K562 (cell line): ENCODE measurements around the gene FAM131C. TPM values are rescaled to one million over a fixed set of nuclear protein-coding genes. Genes with fewer than 3 reads are reported as not detected.

Source experiments
- ATAC-seq: fragments of 200-7000 bp; cut with Tn5 transposase; 3 replicates; pipeline ENCODE4 v1.9.1; 2020; ENCODE audit warnings: moderate library complexity
- BruUV-seq: library from RNA; stranded (reverse); fragments of 400-500 nt; replicated peaks from 2 replicates; lab custom pipeline; 2021; lab: Mats Ljungman, UMichigan
- CTCF ChIA-PET: fragments of 300-600 bp; formaldehyde crosslinking; extraction: SDS; loops from one replicate; lab custom pipeline; 2021; ENCODE audit warnings: low intra/inter-chr PET ratio; lab: Yijun Ruan, JAX
- POLR2A ChIA-PET: fragments of 300-600, 350-650 bp; sonication (Branson Sonifier 250); formaldehyde crosslinking; extraction: SDS; loops from one replicate; lab custom pipeline; 2021; ENCODE audit warnings: antibody characterized with exemption, inconsistent platforms; lab: Yijun Ruan, JAX
- DNase-seq, 4 experiments: peaks; one replicate each; pipeline versions ENCODE4 v3.0.0 to v3.0.0-alpha.2; 2011 to 2018; ENCODE audit warnings: low spot score in 3 of 4, mixed read lengths in 3 of 4; ENCODE audit errors: extremely low read depth in 1 of 4
- FAIRE-seq: peaks from 2 replicates; lab custom pipeline; 2011; peaks lifted over from hg19 to GRCh38; lab: Jason Lieb, UNC
- H2AFZ ChIP-seq: 2 replicates; pipeline ENCODE4 v1.6.0; 2011; ENCODE audit warnings: low read depth, low read length, control low read depth, inconsistent platforms
- H3K27ac ChIP-seq: fragments of 200-600 bp; 3 replicates; pipeline ENCODE4 v1.8.0; 2011; ENCODE audit warnings: low read depth, mild to moderate bottlenecking, control low read depth, inconsistent platforms, low read length, moderate library complexity, mixed read lengths; ENCODE audit errors: extremely low read depth
- H3K27me3 ChIP-seq, 2 experiments: fragments of 300-600 bp in 1 of 2; 2 replicates in 1 of 2; 3 replicates in 1 of 2; pipeline versions ENCODE4 v1.6.0 to v1.8.0; 2011; ENCODE audit warnings: inconsistent platforms in 2 of 2, low read length in 2 of 2, mild to moderate bottlenecking in 1 of 2, mixed read lengths in 1 of 2, moderate library complexity in 1 of 2; ENCODE audit not compliant: control insufficient read depth in 2 of 2, insufficient read depth in 2 of 2
- H3K36me3 ChIP-seq: fragments of 300-600 bp; 3 replicates; pipeline ENCODE4 v1.8.0; 2011; ENCODE audit warnings: mild to moderate bottlenecking, low read length, inconsistent platforms; ENCODE audit not compliant: control insufficient read depth, insufficient read depth
- H3K4me1 ChIP-seq, 2 experiments: fragments of 200-600 bp in 1 of 2; replicated peaks in 1 of 2; 2 replicates in 1 of 2; 3 replicates in 1 of 2; pipeline versions ENCODE4 v1.5.1 to v1.8.0; 2011; ENCODE audit warnings: inconsistent platforms in 2 of 2, low read length in 2 of 2, mild to moderate bottlenecking in 1 of 2, mixed read lengths in 1 of 2, moderate library complexity in 1 of 2; ENCODE audit not compliant: control insufficient read depth in 2 of 2, insufficient read depth in 2 of 2
- H3K4me2 ChIP-seq: 2 replicates; pipeline ENCODE4 v1.6.1; 2011; ENCODE audit warnings: low read length, control low read depth, inconsistent platforms, mixed read lengths; ENCODE audit not compliant: insufficient read depth
- H3K4me3 ChIP-seq: fragments of 200-600 bp; sonication (generic), shearing (Covaris generic); 2 replicates; pipeline ENCODE4 v1.5.1; 2016; ENCODE audit warnings: control low read depth, inconsistent platforms
- H3K79me2 ChIP-seq: fragments of 200-600 bp; 3 replicates; pipeline ENCODE4 v1.8.0; 2011; ENCODE audit warnings: low read length, inconsistent platforms; ENCODE audit not compliant: control insufficient read depth, insufficient read depth
- H3K9ac ChIP-seq, 2 experiments: 2 replicates each; pipeline versions ENCODE4 v1.6.0 to v1.6.1; 2011; ENCODE audit warnings: low read depth in 2 of 2, low read length in 2 of 2, control low read depth in 1 of 2, inconsistent platforms in 1 of 2, mild to moderate bottlenecking in 1 of 2, mixed read lengths in 1 of 2; ENCODE audit not compliant: insufficient read depth in 1 of 2
- H3K9me1 ChIP-seq: one replicate; pipeline ENCODE4 v1.6.0; 2011; ENCODE audit warnings: inconsistent platforms, mild to moderate bottlenecking, low read length, moderate library complexity; ENCODE audit not compliant: control insufficient read depth, insufficient read depth
- H3K9me3 ChIP-seq: replicated peaks from 2 replicates; pipeline ENCODE4 v1.5.1; 2011; ENCODE audit warnings: low read depth, low read length, inconsistent platforms; ENCODE audit not compliant: control insufficient read depth, insufficient read depth
- H4K20me1 ChIP-seq: replicated peaks from 2 replicates; pipeline ENCODE4 v1.6.1; 2011; ENCODE audit warnings: low read length, inconsistent platforms, mixed read lengths; ENCODE audit not compliant: control insufficient read depth, insufficient read depth
- CREB3L1 ChIP-seq: fragments of 450-650 bp; IDR thresholded peaks from 2 replicates; pipeline ENCODE4 v1.6.1; 2014; ENCODE audit warnings: low read depth, mild to moderate bottlenecking, moderate library complexity, borderline replicate concordance
- HNRNPL ChIP-seq: fragments of 200-400 bp; formaldehyde crosslinking; IDR thresholded peaks from 2 replicates; pipeline ENCODE4 v1.6.1; 2017; ENCODE audit warnings: low read depth, mild to moderate bottlenecking, low read length
- KDM5B ChIP-seq: fragments of 200-600 bp; sonication (generic); IDR thresholded peaks from 2 replicates; pipeline ENCODE4 v1.6.1; 2012; ENCODE audit warnings: low read depth, mild to moderate bottlenecking, moderate library complexity, low read length, control low read depth, inconsistent platforms; ENCODE audit not compliant: insufficient replicate concordance
- PCBP1 ChIP-seq: fragments of 200-400 bp; formaldehyde crosslinking; IDR thresholded peaks from 2 replicates; pipeline ENCODE4 v1.6.1; 2018; ENCODE audit warnings: mild to moderate bottlenecking, low read depth, low read length; ENCODE audit not compliant: poor library complexity, severe bottlenecking
- RBM25 ChIP-seq: fragments of 200-400 bp; formaldehyde crosslinking; IDR thresholded peaks from 2 replicates; pipeline ENCODE4 v1.6.1; 2018; ENCODE audit warnings: low read length, low read depth, moderate library complexity; ENCODE audit not compliant: severe bottlenecking
- WGBS: fragments of 100-300 bp; shearing (Covaris generic); methylation state at CpG from one replicate; pipeline ENCODE4 v1.1.6; 2016; ENCODE audit warnings: low coverage, mixed read lengths; ENCODE audit not compliant: insufficient coverage; ENCODE audit errors: missing lambda C conversion rate; 5-methylcytosine and 5-hydroxymethylcytosine counted together
- in situ Hi-C: fragments of 300-500 bp; cut with MboI; formaldehyde crosslinking; loops from 4 replicates; pipeline ENCODE4 v1.15.0; 2018; ENCODE audit warnings: inconsistent platforms, mixed read lengths
- intact Hi-C: fragments of 100-400 bp; cut with micrococcal nuclease; formaldehyde crosslinking; loops from 2 replicates; pipeline ENCODE4 v1.14.2; 2022
- polyA plus RNA-seq, 8 experiments: library from polyadenylated mRNA; depleted of rRNA in 4 of 8; stranded (reverse) in 5 of 8; unstranded in 3 of 8; fragments of >200 nt; fragmentation: Nextera tagmentation in 2 of 8; fragmentation: Illumina TruSeq in 1 of 8; extraction: Ambion mirVana in 2 of 8; extraction: Trizol in 1 of 8; gene quantifications; 2 replicates each; pipeline versions ENCODE4 v1.2.1 to v1.2.3, GENCODE V29; 2011 to 2014; ENCODE audit warnings: inconsistent platforms in 1 of 8, missing spikeins in 1 of 8
- total RNA-seq, 7 experiments: library from RNA; depleted of rRNA in 6 of 7; stranded (reverse); fragments of >200 nt in 6 of 7; fragmentation: Illumina TruSeq in 2 of 7; extraction: Trizol in 2 of 7; gene quantifications; 2 replicates each; pipeline versions ENCODE4 v1.2.1 to v1.2.3, GENCODE V29; 2011 to 2021; ENCODE audit warnings: low replicate concordance in 1 of 7

FAM131C gene
- total and polyA plus RNA-seq, 9 of the 15 experiments (the other 6 are each of a cell fraction or from before 2014, with no cell fraction given), result 0.10 to 0.29 (median 0.16) TPM; not detected in 6

GRCh38 chr1:16110456-16110855 is 37.0 kb upstream of the FAM131C start:
- 35% methylated on average over 6 of the region's 6 CpGs for WGBS
- H3K9ac ChIP-seq, result peak overlapping the region in 1 of 2 experiments; percentile 43; a peak in 1 of 4 replicates
- no peak overlapping the region for H2AFZ ChIP-seq
- DNase-seq, result no peak
- H3K27ac ChIP-seq, result no peak overlapping the region
- TF ChIP-seq KDM5B (no peak), HNRNPL (no peak), PCBP1 (no peak), RBM25 (peak; percentile 85), CREB3L1 (no peak)
- no peak for FAIRE-seq
- no peaks in the 10 kb centered on the region for H3K36me3 ChIP-seq
- in situ Hi-C loops, result no loop called here
- no peaks in the 10 kb centered on the region for H3K27me3 ChIP-seq
- H3K4me2 ChIP-seq, result no peak overlapping the region
- H3K4me1 ChIP-seq, result peaks cover 0 to 28% of the 10 kb centered on the region in 2 experiments; a peak in 3 of 5 replicates
- H3K4me3 ChIP-seq, result no peak overlapping the region
- peaks cover 7% of the 10 kb centered on the region; the same call in 1 of the 2 replicates for H3K9me3 ChIP-seq
- H4K20me1 ChIP-seq, result no peaks in the 10 kb centered on the region; the same call in 1 of the 2 replicates
- ChIA-PET POLR2A (interaction anchor here (0.8 to 1.7 kb wide), 5 partner anchors 14 to 258 kb away, joined by 3 to 4 read pairs (median 4); partner anchors contain the start of gene FAM131C), CTCF (no interaction called here)
- no peak for ATAC-seq
- intact Hi-C loops, result no loop called here
- no peaks in the 10 kb centered on the region for H3K9me1 ChIP-seq
- H3K79me2 ChIP-seq, result no peaks in the 10 kb centered on the region
- no TSS peak for BruUV-seq
